RWPE1 (cell line): ENCODE data around the gene GRID2.

Source experiments
- CTCF ChIA-PET: fragments of 350-600 bp; sonication (Branson Sonifier 250); formaldehyde crosslinking; extraction: SDS; loops from one replicate; lab custom pipeline; 2021; lab: Yijun Ruan, JAX
- POLR2A ChIA-PET: fragments of 400-600 bp; formaldehyde crosslinking; extraction: SDS; loops from one replicate; lab custom pipeline; 2020; ENCODE audit warnings: antibody characterized with exemption; ENCODE audit not compliant: low non-redundant PET; lab: Yijun Ruan, JAX
- DNase-seq: peaks from one replicate; pipeline ENCODE4 v3.0.0; 2012; ENCODE audit warnings: low spot score
- H3K27ac ChIP-seq: fragments of 450-650 bp; 2 replicates; pipeline ENCODE4 v1.5.1; 2017
- CTCF ChIP-seq: fragments of 450-650 bp; conservative IDR thresholded peaks from 2 replicates; pipeline ENCODE4 v1.5.1; 2017; ENCODE audit warnings: low read depth, mild to moderate bottlenecking

GRID2 gene

GRCh38 chr4:92809381-92809780 lies 505.6 kb downstream of the GRID2 start:
- TF ChIP-seq CTCF: no peak
- no peak for DNase-seq
- H3K27ac ChIP-seq: no peak overlapping the region
- ChIA-PET POLR2A (no interaction called here), CTCF (no interaction called here)

GRCh38 chr4:92812652-92813051 lies 508.9 kb downstream of the GRID2 start:
- TF ChIP-seq CTCF: no peak
- POLR2A ChIA-PET: no interaction called here

GRCh38 chr4:92814677-92815076 lies 510.9 kb downstream of the GRID2 start:
- TF ChIP-seq CTCF: no peak
- POLR2A ChIA-PET: no interaction called here
- no peak for DNase-seq
- no peak overlapping the region for H3K27ac ChIP-seq
- CTCF ChIA-PET: no interaction called here

More at GRCh38 chr4:92812652-92813051, 508.9 kb downstream of the GRID2 start:
- CTCF ChIA-PET: no interaction called here
- no peak overlapping the region for H3K27ac ChIP-seq
- no peak for DNase-seq

GRCh38 chr4:92825256-92825655 lies 521.5 kb downstream of the GRID2 start:
- CTCF ChIA-PET: no interaction called here
- DNase-seq: peak; percentile 31
- POLR2A ChIA-PET: no interaction called here
- no peak for TF ChIP-seq CTCF
- H3K27ac ChIP-seq: no peak overlapping the region

- DNase-seq: no peak
- CTCF ChIA-PET: no interaction called here
- POLR2A ChIA-PET: no interaction called here
- no peak overlapping the region for H3K27ac ChIP-seq
- TF ChIP-seq CTCF: no peak
Observed at GRCh38 chr4:92825791-92826190, 522.0 kb downstream of the GRID2 start.

GRCh38 chr4:92830771-92831170 lies 527.0 kb downstream of the GRID2 start:
- no peak for DNase-seq
- no peak for TF ChIP-seq CTCF
- no peak overlapping the region for H3K27ac ChIP-seq
- ChIA-PET CTCF (no interaction called here), POLR2A (no interaction called here)

- no peak for DNase-seq
- ChIA-PET POLR2A (no interaction called here), CTCF (no interaction called here)
- no peak for TF ChIP-seq CTCF
- no peak overlapping the region for H3K27ac ChIP-seq
Observed at GRCh38 chr4:92840880-92841279, 537.1 kb downstream of the GRID2 start.
